ENCODE results near the gene TMEM126B. TPM values are rescaled to one million over a fixed set of nuclear protein-coding genes. Genes with fewer than 3 reads are reported as not detected.
"Not testable (repeated sequence)": the region's sequence is repeated elsewhere in the genome, so short reads cannot be mapped to it uniquely, and the experiment has no call there.

The TMEM126B gene
- total RNA-seq, 1 experiment from 2014 or later = 144 TPM

DNA sequence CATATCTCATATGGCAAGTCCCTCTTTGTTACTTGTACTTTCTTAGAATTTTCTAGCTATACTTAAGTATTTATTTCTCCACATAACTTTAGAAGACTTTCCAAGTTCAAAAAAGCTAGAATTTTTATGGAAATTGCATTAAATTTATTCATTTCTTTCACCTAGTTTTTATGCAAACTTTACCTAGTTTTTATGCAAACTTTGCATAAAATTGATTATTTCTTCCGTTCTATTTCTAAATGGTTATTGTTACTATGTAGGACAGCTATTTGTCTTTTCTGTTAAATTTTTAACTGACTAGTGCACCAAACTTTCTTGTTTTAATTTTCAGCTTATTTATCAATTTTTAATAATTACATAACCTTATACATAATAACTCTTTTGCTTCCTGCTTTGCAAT, 39.8 kb downstream of the TMEM126B start:
- Mint-ChIP-seq H3K27me3 (ENCODE audit: insufficient read depth, unreplicated experiment) (no peaks in the 10 kb centered on the region), H3K9me3 (ENCODE audit: unreplicated experiment) (peaks cover 20% of the 10 kb centered on the region), H3K27ac (ENCODE audit: unreplicated experiment) (no peak overlapping the region), H3K36me3 (ENCODE audit: insufficient read depth, unreplicated experiment) (peaks cover 21% of the 10 kb centered on the region), H3K4me3 (ENCODE audit: unreplicated experiment) (no peak overlapping the region), H3K4me1 (ENCODE audit: low read depth, unreplicated experiment) (peaks cover 7% of the 10 kb centered on the region)
- ChIA-PET CTCF (no interaction called here), POLR2A (no interaction called here)
- no TSS peak for BruUV-seq (replicated peaks)
- Histone ChIP-seq H3K9me3 (peaks cover 6% of the 10 kb centered on the region; the same call in 1 of the 2 replicates), H3K27me3 (replicated peaks; ENCODE audit: control insufficient read depth, insufficient read depth, low read length) (no peaks in the 10 kb centered on the region), H3K4me1 (0 out of 2 replicates have a peak, but pooled peaks cover 9% of the 10 kb centered on the region), H3K36me3 (ENCODE audit: control insufficient read depth, insufficient read depth, low read length) (peaks cover 2% of the 10 kb centered on the region; the same call in 1 of the 2 replicates), H3K4me3 (ENCODE audit: low read depth, low read length) (no peak overlapping the region)
- TF ChIP-seq, protein P1, sequence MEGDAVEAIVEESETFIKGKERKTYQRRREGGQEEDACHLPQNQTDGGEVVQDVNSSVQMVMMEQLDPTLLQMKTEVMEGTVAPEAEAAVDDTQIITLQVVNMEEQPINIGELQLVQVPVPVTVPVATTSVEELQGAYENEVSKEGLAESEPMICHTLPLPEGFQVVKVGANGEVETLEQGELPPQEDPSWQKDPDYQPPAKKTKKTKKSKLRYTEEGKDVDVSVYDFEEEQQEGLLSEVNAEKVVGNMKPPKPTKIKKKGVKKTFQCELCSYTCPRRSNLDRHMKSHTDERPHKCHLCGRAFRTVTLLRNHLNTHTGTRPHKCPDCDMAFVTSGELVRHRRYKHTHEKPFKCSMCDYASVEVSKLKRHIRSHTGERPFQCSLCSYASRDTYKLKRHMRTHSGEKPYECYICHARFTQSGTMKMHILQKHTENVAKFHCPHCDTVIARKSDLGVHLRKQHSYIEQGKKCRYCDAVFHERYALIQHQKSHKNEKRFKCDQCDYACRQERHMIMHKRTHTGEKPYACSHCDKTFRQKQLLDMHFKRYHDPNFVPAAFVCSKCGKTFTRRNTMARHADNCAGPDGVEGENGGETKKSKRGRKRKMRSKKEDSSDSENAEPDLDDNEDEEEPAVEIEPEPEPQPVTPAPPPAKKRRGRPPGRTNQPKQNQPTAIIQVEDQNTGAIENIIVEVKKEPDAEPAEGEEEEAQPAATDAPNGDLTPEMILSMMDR (IDR thresholded peaks at IDR 0.05; ENCODE audit: insufficient read depth in 1 of 2, low read depth in 1 of 2, low read length in 1 of 2, severe bottlenecking in 1 of 2, unreplicated experiment in 1 of 2) = no peak
- DNase-seq = no peak
- intact Hi-C loops (cut with micrococcal nuclease; ENCODE audit: unreplicated experiment) = loop anchor here (10.0 kb wide), 2 partner anchors 577 to 637 kb away; partner anchors contain the start of genes EED and HIKESHI

DNA sequence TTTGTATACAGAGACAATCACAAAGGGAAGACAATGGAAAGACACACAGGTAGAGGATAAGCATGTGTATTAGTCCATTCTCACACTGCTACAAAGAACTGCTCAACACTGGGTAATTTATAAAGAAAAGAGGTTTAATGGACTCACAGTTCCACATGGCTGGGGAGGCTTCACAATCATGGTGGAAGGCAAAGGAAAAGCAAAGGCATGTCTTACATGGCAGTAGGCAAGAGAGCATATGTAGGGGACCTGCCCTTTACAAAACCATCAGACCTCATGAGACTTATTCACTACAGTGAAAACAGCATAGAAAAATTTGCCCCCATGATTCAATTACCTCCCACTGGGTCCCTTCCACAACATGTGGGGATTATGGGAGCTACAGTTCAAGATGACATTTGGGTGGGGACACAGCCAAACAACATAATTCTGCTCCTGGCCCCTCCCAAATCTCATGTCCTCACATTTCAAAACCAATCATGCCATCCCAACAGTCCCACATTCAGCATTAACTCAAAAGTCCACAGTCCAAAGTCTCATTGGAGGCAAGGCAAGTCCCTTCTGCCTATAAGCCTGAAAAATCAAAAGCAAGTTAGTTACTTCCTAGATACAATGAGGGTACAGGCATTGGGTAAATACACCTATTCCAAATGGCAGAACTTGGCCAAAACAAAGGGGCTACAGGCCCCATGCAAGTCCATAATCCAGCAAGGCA, 42.7 kb downstream of the TMEM126B start:
- BruUV-seq (replicated peaks); CTCF ChIA-PET; DNase-seq; H3K27ac Mint-ChIP-seq (ENCODE audit: unreplicated experiment); H3K27me3 ChIP-seq (replicated peaks; ENCODE audit: control insufficient read depth, insufficient read depth, low read length); H3K36me3 ChIP-seq (ENCODE audit: control insufficient read depth, insufficient read depth, low read length); H3K4me1 ChIP-seq; H3K4me1 Mint-ChIP-seq (ENCODE audit: low read depth, unreplicated experiment); intact Hi-C loops (cut with micrococcal nuclease; ENCODE audit: unreplicated experiment); H3K9me3 ChIP-seq; H3K4me3 Mint-ChIP-seq (ENCODE audit: unreplicated experiment); POLR2A ChIA-PET; H3K36me3 Mint-ChIP-seq (ENCODE audit: insufficient read depth, unreplicated experiment); H3K4me3 ChIP-seq (ENCODE audit: low read depth, low read length); H3K27me3 Mint-ChIP-seq (ENCODE audit: insufficient read depth, unreplicated experiment): not testable (repeated sequence)
- H3K9me3 Mint-ChIP-seq (ENCODE audit: unreplicated experiment) = peaks cover 20% of the 10 kb centered on the region

DNA sequence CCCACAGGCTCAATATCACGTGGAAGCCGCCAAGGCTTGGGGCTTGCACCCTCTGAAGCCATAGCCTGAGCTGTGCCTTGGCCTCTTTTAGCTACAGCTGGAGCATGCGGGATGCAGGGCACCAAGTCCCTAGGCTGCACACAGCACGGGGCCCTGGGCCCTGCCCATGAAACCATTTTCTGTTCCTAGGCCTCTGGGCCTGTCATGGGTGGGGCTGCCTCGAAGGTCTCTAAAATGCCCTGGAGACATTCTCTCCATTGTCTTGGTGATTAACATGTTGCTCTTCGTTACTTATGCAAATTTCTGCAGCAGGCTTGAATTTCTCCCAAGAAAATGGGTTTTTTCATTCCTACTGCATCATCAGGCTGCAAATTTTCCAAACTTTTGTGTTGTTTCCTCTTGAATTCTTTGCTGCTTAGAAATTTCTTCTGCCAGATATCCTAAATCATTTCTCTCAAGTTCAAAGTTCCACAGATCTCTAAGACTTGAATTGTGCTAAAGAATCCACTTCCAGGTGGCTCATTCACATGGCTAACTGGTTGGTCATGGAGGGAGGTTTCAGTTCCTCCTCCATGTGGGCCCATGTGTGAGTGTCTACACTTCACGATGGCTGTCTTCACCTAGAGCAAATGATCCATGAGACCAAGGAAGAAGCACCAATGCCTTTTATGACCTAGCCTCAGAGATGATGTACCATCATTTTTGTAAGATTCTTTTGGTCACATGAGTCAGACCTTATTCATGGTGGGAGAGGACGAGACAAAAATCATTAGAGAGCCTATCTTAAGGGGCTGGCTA, 43.9 kb downstream of the TMEM126B start:
- Mint-ChIP-seq H3K36me3 (ENCODE audit: insufficient read depth, unreplicated experiment) (no peaks in the 10 kb centered on the region), H3K4me3 (ENCODE audit: unreplicated experiment) (no peak overlapping the region), H3K9me3 (ENCODE audit: unreplicated experiment) (peaks cover 20% of the 10 kb centered on the region), H3K27me3 (ENCODE audit: insufficient read depth, unreplicated experiment) (no peaks in the 10 kb centered on the region), H3K4me1 (ENCODE audit: low read depth, unreplicated experiment) (no peaks in the 10 kb centered on the region), H3K27ac (ENCODE audit: unreplicated experiment) (no peak overlapping the region)
- Histone ChIP-seq H3K9me3 (peaks cover 6% of the 10 kb centered on the region; the same call in 1 of the 2 replicates), H3K27me3 (replicated peaks; ENCODE audit: control insufficient read depth, insufficient read depth, low read length) (no peaks in the 10 kb centered on the region), H3K4me1 (no peaks in the 10 kb centered on the region), H3K36me3 (ENCODE audit: control insufficient read depth, insufficient read depth, low read length) (no peaks in the 10 kb centered on the region), H3K4me3 (ENCODE audit: low read depth, low read length) (no peak overlapping the region)
- POLR2A ChIA-PET = no interaction called here
- CTCF ChIA-PET = no interaction called here
- DNase-seq = no peak
- no TSS peak for BruUV-seq (replicated peaks)
- intact Hi-C loops (cut with micrococcal nuclease; ENCODE audit: unreplicated experiment) = no loop called here
- TF ChIP-seq, protein P1 (IDR thresholded peaks at IDR 0.05; ENCODE audit: insufficient read depth in 1 of 2, low read depth in 1 of 2, low read length in 1 of 2, severe bottlenecking in 1 of 2, unreplicated experiment in 1 of 2) = no peak
